ENCODE data around the gene DPY19L2.
A peak's percentile ranks its signal among the peaks of the same experiment; 100 is the strongest.
"Not testable (repeated sequence)": the region's sequence is repeated elsewhere in the genome, so short reads cannot be mapped to it uniquely, and the experiment has no call there.

The DPY19L2 gene

GRCh38 chr12:63685789-63686188 is 17.5 kb upstream of the DPY19L2 start:
- DNase-seq (ENCODE audit: low read depth, low spot score); H3K4me3 ChIP-seq (ENCODE audit: low read depth, low read length); in situ Hi-C loops (cut with HindIII; ENCODE audit: low sequenced_read_pairs): not testable (repeated sequence)

GRCh38 chr12:63682617-63683016 is 14.3 kb upstream of the DPY19L2 start:
- in situ Hi-C loops (cut with HindIII; ENCODE audit: low sequenced_read_pairs); H3K4me3 ChIP-seq (ENCODE audit: low read depth, low read length); DNase-seq (ENCODE audit: low read depth, low spot score): not testable (repeated sequence)

- H3K4me3 ChIP-seq (ENCODE audit: low read depth, low read length); in situ Hi-C loops (cut with HindIII; ENCODE audit: low sequenced_read_pairs): not testable (repeated sequence)
- peak; percentile 10 for DNase-seq (ENCODE audit: low read depth, low spot score)
Measured at GRCh38 chr12:63680758-63681157, 12.5 kb upstream of the DPY19L2 start.

DNA sequence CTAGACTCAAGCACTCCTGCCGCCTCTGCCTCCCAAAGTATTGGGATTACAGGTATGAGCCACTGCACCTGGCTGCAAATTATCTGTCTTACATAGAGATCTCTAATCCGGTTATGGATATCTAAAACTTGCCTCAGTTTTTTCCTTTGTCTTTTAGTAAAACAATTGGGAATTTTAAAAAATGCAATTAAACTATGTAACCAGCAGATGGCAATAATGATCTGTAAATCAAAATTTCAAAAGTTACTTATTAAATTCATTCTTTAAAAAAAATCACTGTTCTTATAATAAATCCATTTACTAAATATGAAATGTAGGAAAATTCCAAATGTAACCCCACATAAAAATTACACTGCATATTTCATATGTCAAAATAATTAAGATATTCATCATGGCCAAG is 4.3 kb upstream of the DPY19L2 start:
- in situ Hi-C loops (cut with HindIII; ENCODE audit: low sequenced_read_pairs): not testable (repeated sequence)

DNA sequence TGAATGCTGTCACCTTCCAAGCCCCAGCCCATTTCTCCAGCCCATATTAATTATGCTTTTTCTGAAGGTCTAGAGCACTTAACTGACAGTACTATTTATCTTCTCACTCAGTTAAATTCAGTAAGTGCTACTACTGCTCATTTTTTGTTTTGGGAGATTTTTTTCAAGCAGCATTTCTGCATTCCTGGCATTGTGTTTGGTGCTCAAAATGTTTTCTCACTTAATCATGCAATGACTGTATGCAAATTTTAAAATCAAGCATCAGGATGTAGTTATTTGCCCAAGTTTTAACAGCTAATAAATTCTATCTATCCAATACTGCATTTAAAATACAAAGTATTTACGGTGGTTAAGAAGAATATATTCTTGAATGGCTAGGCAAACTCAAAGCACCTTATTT is 1.6 kb upstream of the DPY19L2 start:
- DNase-seq (ENCODE audit: low read depth, low spot score); H3K4me3 ChIP-seq (ENCODE audit: low read depth, low read length); in situ Hi-C loops (cut with HindIII; ENCODE audit: low sequenced_read_pairs): not testable (repeated sequence)

More for the DNA sequence above, 4.3 kb upstream of the DPY19L2 start:
- DNase-seq (ENCODE audit: low read depth, low spot score); H3K4me3 ChIP-seq (ENCODE audit: low read depth, low read length): not testable (repeated sequence)

- in situ Hi-C loops (cut with HindIII; ENCODE audit: low sequenced_read_pairs); DNase-seq (ENCODE audit: low read depth, low spot score); H3K4me3 ChIP-seq (ENCODE audit: low read depth, low read length): not testable (repeated sequence)
Measured at GRCh38 chr12:63669427-63669826, 1.1 kb upstream of the DPY19L2 start.

GRCh38 chr12:63668800-63669365 is 590 bp upstream of the DPY19L2 start:
- in situ Hi-C loops (cut with HindIII; ENCODE audit: low sequenced_read_pairs): not testable (repeated sequence)
- H3K4me3 ChIP-seq (ENCODE audit: low read depth, low read length): peak overlapping the region; percentile 79
- peak; percentile 44 for DNase-seq (ENCODE audit: low read depth, low spot score)

- H3K4me3 ChIP-seq (ENCODE audit: low read depth, low read length); in situ Hi-C loops (cut with HindIII; ENCODE audit: low sequenced_read_pairs); DNase-seq (ENCODE audit: low read depth, low spot score): not testable (repeated sequence)
Measured at GRCh38 chr12:63663005-63663404, 5.3 kb downstream of the DPY19L2 start.

GRCh38 chr12:63658501-63658900 is 9.8 kb downstream of the DPY19L2 start:
- DNase-seq (ENCODE audit: low read depth, low spot score); in situ Hi-C loops (cut with HindIII; ENCODE audit: low sequenced_read_pairs); H3K4me3 ChIP-seq (ENCODE audit: low read depth, low read length): not testable (repeated sequence)

GRCh38 chr12:63656407-63656806 is 11.9 kb downstream of the DPY19L2 start:
- in situ Hi-C loops (cut with HindIII; ENCODE audit: low sequenced_read_pairs); H3K4me3 ChIP-seq (ENCODE audit: low read depth, low read length); DNase-seq (ENCODE audit: low read depth, low spot score): not testable (repeated sequence)

GRCh38 chr12:63655543-63656257 is 12.6 kb downstream of the DPY19L2 start:
- in situ Hi-C loops (cut with HindIII; ENCODE audit: low sequenced_read_pairs); H3K4me3 ChIP-seq (ENCODE audit: low read depth, low read length); DNase-seq (ENCODE audit: low read depth, low spot score): not testable (repeated sequence)

GRCh38 chr12:63654481-63654880 is 13.8 kb downstream of the DPY19L2 start:
- DNase-seq (ENCODE audit: low read depth, low spot score); H3K4me3 ChIP-seq (ENCODE audit: low read depth, low read length); in situ Hi-C loops (cut with HindIII; ENCODE audit: low sequenced_read_pairs): not testable (repeated sequence)

- in situ Hi-C loops (cut with HindIII; ENCODE audit: low sequenced_read_pairs); H3K4me3 ChIP-seq (ENCODE audit: low read depth, low read length): not testable (repeated sequence)
- peak; percentile 77 for DNase-seq (ENCODE audit: low read depth, low spot score)
Measured at GRCh38 chr12:63649517-63649916, 18.8 kb downstream of the DPY19L2 start.

- DNase-seq (ENCODE audit: low read depth, low spot score): peak; percentile 4
- in situ Hi-C loops (cut with HindIII; ENCODE audit: low sequenced_read_pairs); H3K4me3 ChIP-seq (ENCODE audit: low read depth, low read length): not testable (repeated sequence)
Measured at GRCh38 chr12:63643381-63644140, 24.7 kb downstream of the DPY19L2 start.

DNA sequence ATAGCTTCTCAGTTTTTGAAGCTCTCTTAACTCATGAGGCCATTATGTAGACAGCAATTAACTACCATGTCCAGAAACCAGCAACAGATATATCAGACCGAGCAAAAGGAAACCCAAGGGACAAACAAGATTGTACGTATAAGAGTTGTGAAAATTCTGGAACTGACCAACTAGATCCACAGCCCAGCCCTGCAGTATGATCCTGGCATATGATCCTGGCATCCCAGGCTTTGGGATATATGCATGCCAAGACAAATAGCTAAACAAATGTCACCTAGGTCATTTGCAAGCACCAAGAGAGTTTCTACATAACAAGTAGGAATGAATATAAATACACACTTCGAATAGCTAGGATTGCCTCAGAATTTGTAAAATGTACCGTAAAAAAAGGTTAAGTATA is 44.0 kb downstream of the DPY19L2 start:
- H3K4me3 ChIP-seq (ENCODE audit: low read depth, low read length); in situ Hi-C loops (cut with HindIII; ENCODE audit: low sequenced_read_pairs); DNase-seq (ENCODE audit: low read depth, low spot score): not testable (repeated sequence)

- not testable (repeated sequence) for H3K4me3 ChIP-seq (ENCODE audit: low read depth, low read length)
Measured at GRCh38 chr12:63615544-63615943, 52.7 kb downstream of the DPY19L2 start.

DNA sequence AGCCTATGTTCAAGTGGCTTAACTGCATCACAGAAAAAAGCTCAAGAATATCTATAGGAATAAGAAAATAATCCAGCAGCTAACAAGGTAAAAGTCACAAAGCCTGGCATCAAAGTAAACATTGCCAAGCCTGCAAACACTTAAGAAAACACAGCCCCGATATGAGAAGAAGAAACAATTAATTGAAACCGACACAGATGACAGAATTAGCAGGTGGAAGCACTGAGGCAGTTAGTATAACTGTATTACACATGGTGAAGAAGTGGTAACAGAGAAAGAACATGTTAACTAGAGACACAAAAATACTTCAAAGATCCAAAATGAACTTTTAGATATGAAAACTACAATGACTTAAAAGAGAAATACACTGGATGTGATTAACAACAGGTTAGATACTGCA is 57.0 kb downstream of the DPY19L2 start:
- DNase-seq (ENCODE audit: low read depth, low spot score); H3K4me3 ChIP-seq (ENCODE audit: low read depth, low read length); in situ Hi-C loops (cut with HindIII; ENCODE audit: low sequenced_read_pairs): not testable (repeated sequence)

More at GRCh38 chr12:63615544-63615943, 52.7 kb downstream of the DPY19L2 start:
- DNase-seq (ENCODE audit: low read depth, low spot score); in situ Hi-C loops (cut with HindIII; ENCODE audit: low sequenced_read_pairs): not testable (repeated sequence)

All from astrocyte of the spinal cord (primary cell).